ENCODE measurements around the gene NEXN. TPM values are rescaled to one million over a fixed set of nuclear protein-coding genes. Genes with fewer than 3 reads are reported as not detected.

NEXN gene
- total and polyA plus RNA-seq, 2 experiments from 2014 or later, result 2.6 to 11.8 TPM

DNA sequence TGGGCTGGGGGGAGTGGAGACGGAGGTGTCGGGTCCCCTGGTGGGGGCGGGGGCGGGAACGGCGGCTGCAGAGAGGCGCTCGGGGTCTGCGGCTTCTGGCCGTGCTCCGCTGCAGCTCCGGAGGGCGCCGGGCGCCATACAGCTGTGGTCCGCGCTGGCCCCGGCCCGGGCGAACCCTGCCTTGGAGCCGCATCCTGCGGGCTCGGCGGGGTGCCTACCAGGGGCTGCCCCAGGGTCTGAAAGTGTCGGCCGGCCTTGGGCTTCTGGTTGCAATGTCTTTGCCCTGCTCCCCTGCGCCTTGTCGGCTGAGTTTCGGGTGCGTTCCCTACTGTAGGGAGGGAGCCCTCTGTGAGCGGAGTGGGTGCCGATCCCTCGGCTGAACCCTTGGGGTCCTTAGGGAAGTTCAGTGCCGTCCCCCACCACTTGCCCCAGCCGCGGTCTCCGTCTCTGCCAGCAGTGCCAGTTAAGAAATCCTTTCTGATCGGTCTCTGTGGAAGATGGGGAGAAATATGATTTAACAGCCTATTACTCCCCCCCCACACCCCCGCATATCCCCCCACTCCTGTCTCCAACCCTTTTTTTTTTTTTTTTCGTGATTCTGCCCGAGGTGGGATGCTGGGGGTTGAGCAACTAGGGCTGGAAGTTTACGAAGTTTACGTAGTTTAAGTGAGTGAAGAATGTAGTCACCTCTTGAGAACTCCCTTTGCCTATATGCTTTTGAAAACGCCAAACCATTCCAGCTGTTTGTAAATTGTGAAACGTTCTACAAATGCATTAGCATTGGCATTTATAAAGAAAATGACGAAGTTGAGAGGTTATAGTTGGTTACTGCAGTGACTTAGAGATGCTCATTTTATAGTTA lies 588 bp downstream of the NEXN start:
- peak; percentile 77 for DNase-seq (ENCODE audit: low spot score)
- peaks cover 16% of the 10 kb centered on the region for H3K4me1 ChIP-seq (ENCODE audit: insufficient read depth)
- no peaks in the 10 kb centered on the region for H3K9me2 ChIP-seq (ENCODE audit: insufficient read depth)
- peak overlapping the region; percentile 89 for H2AFZ ChIP-seq
- Mint-ChIP-seq H3K36me3 (ENCODE audit: low read depth) (no peaks in the 10 kb centered on the region), H3K27me3 (ENCODE audit: insufficient read depth, low read depth, poor library complexity) (peaks cover 8% of the 10 kb centered on the region), H3K9me3 (no peaks in the 10 kb centered on the region; the same call in 2 of the 3 replicates), H3K4me3 (peak overlapping the region; percentile 84), H3K27ac (peak overlapping the region; percentile 74; the same call in 1 of the 2 replicates), H3K4me1 (peaks cover 9% of the 10 kb centered on the region; the same call in 2 of the 3 replicates)
- H3K4me3 ChIP-seq, result peak overlapping the region; percentile 85
- TF ChIP-seq POLR2AphosphoS5 (IDR thresholded peaks at IDR 0.05; ENCODE audit: low read depth), result 0 out of 2 replicates have a peak, but pooled peaks have one; percentile 17
- TF ChIP-seq NANOG (IDR thresholded peaks at IDR 0.05; ENCODE audit: borderline replicate concordance), result no peak
- H3K27me3 ChIP-seq (ENCODE audit: insufficient read depth), result no peaks in the 10 kb centered on the region
- H3K4me2 ChIP-seq, result peak overlapping the region; percentile 74
- H3K36me3 ChIP-seq (ENCODE audit: insufficient read depth), result no peaks in the 10 kb centered on the region
- peak overlapping the region; percentile 62 for H3K27ac ChIP-seq (ENCODE audit: low read depth)
- peak; percentile 89 for ATAC-seq
- no peaks in the 10 kb centered on the region for H3K79me2 ChIP-seq (replicated peaks; ENCODE audit: insufficient read depth)
- H3F3A ChIP-seq (replicated peaks; ENCODE audit: low read depth), result no peaks in the 10 kb centered on the region
- H4K20me1 ChIP-seq (replicated peaks; ENCODE audit: insufficient read depth), result no peaks in the 10 kb centered on the region

DNA sequence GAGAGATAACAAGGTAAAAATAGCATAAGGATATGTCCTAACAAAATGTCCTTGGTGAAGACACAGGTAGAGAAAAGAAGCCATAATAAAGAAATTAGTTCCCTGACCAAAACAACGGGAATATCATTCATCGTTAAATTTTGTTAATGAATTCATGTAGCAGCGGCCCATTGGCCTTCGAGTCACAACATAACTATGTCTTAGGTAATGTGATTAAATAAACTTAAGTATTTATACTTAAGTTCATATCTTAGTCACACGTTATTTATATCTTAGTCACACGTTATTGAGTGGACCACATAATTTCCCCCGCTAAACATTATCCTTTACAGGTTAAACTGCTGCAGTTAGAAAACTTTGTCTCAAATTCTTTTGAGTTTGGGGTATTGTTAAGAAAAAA lies 1.2 kb downstream of the NEXN start:
- peak overlapping the region; percentile 74 for H3K4me2 ChIP-seq
- H3K27ac Mint-ChIP-seq, result no peak overlapping the region
- no peaks in the 10 kb centered on the region for H4K20me1 ChIP-seq (replicated peaks; ENCODE audit: insufficient read depth)
- H3F3A ChIP-seq (replicated peaks; ENCODE audit: low read depth), result no peaks in the 10 kb centered on the region
- H3K27me3 Mint-ChIP-seq (ENCODE audit: insufficient read depth, low read depth, poor library complexity), result peaks cover 9% of the 10 kb centered on the region
- no peaks in the 10 kb centered on the region for H3K36me3 ChIP-seq (ENCODE audit: insufficient read depth)
- no peaks in the 10 kb centered on the region for H3K27me3 ChIP-seq (ENCODE audit: insufficient read depth)
- no peak overlapping the region for H3K27ac ChIP-seq (ENCODE audit: low read depth)
- H3K4me3 ChIP-seq, result peak overlapping the region; percentile 85
- no peaks in the 10 kb centered on the region for H3K9me2 ChIP-seq (ENCODE audit: insufficient read depth)
- no peaks in the 10 kb centered on the region for H3K36me3 Mint-ChIP-seq (ENCODE audit: low read depth)
- H3K4me1 ChIP-seq (ENCODE audit: insufficient read depth), result peaks cover 16% of the 10 kb centered on the region
- H2AFZ ChIP-seq, result no peak overlapping the region
- no peaks in the 10 kb centered on the region; the same call in 2 of the 3 replicates for H3K9me3 Mint-ChIP-seq
- ATAC-seq (no peak), DNase-seq (ENCODE audit: low spot score) (peak; percentile 3)
- H3K4me1 Mint-ChIP-seq, result peaks cover 9% of the 10 kb centered on the region; the same call in 2 of the 3 replicates
- peak overlapping the region; percentile 84 for H3K4me3 Mint-ChIP-seq
- no peaks in the 10 kb centered on the region for H3K79me2 ChIP-seq (replicated peaks; ENCODE audit: insufficient read depth)
- no peak for TF ChIP-seq EZH2phosphoT487 (IDR thresholded peaks at IDR 0.05; ENCODE audit: unreplicated experiment)
- TF ChIP-seq, protein P1, sequence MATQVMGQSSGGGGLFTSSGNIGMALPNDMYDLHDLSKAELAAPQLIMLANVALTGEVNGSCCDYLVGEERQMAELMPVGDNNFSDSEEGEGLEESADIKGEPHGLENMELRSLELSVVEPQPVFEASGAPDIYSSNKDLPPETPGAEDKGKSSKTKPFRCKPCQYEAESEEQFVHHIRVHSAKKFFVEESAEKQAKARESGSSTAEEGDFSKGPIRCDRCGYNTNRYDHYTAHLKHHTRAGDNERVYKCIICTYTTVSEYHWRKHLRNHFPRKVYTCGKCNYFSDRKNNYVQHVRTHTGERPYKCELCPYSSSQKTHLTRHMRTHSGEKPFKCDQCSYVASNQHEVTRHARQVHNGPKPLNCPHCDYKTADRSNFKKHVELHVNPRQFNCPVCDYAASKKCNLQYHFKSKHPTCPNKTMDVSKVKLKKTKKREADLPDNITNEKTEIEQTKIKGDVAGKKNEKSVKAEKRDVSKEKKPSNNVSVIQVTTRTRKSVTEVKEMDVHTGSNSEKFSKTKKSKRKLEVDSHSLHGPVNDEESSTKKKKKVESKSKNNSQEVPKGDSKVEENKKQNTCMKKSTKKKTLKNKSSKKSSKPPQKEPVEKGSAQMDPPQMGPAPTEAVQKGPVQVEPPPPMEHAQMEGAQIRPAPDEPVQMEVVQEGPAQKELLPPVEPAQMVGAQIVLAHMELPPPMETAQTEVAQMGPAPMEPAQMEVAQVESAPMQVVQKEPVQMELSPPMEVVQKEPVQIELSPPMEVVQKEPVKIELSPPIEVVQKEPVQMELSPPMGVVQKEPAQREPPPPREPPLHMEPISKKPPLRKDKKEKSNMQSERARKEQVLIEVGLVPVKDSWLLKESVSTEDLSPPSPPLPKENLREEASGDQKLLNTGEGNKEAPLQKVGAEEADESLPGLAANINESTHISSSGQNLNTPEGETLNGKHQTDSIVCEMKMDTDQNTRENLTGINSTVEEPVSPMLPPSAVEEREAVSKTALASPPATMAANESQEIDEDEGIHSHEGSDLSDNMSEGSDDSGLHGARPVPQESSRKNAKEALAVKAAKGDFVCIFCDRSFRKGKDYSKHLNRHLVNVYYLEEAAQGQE (IDR thresholded peaks at IDR 0.05; ENCODE audit: unreplicated experiment), result no peak
- TF ChIP-seq, protein P2, sequence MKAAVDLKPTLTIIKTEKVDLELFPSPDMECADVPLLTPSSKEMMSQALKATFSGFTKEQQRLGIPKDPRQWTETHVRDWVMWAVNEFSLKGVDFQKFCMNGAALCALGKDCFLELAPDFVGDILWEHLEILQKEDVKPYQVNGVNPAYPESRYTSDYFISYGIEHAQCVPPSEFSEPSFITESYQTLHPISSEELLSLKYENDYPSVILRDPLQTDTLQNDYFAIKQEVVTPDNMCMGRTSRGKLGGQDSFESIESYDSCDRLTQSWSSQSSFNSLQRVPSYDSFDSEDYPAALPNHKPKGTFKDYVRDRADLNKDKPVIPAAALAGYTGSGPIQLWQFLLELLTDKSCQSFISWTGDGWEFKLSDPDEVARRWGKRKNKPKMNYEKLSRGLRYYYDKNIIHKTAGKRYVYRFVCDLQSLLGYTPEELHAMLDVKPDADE (IDR thresholded peaks at IDR 0.05), result no peak
- no peak for TF ChIP-seq ZNF331 (CRISPR knock-in tag; IDR thresholded peaks at IDR 0.05; ENCODE audit: low read depth)
- TF ChIP-seq ZNF114 (CRISPR knock-in tag; IDR thresholded peaks at IDR 0.05), result no peak
- TF ChIP-seq NANOG (IDR thresholded peaks at IDR 0.05; ENCODE audit: borderline replicate concordance), result no peak
- no peak for TF ChIP-seq STAT1 (IDR thresholded peaks at IDR 0.05; ENCODE audit: unreplicated experiment)
- TF ChIP-seq, protein P3, sequence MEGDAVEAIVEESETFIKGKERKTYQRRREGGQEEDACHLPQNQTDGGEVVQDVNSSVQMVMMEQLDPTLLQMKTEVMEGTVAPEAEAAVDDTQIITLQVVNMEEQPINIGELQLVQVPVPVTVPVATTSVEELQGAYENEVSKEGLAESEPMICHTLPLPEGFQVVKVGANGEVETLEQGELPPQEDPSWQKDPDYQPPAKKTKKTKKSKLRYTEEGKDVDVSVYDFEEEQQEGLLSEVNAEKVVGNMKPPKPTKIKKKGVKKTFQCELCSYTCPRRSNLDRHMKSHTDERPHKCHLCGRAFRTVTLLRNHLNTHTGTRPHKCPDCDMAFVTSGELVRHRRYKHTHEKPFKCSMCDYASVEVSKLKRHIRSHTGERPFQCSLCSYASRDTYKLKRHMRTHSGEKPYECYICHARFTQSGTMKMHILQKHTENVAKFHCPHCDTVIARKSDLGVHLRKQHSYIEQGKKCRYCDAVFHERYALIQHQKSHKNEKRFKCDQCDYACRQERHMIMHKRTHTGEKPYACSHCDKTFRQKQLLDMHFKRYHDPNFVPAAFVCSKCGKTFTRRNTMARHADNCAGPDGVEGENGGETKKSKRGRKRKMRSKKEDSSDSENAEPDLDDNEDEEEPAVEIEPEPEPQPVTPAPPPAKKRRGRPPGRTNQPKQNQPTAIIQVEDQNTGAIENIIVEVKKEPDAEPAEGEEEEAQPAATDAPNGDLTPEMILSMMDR (conservative IDR thresholded peaks at IDR 0.05; ENCODE audit: low read depth in 2 of 2), result no peak
- no peak for TF ChIP-seq EZH2 (IDR thresholded peaks at IDR 0.05; ENCODE audit: low read depth, unreplicated experiment)

Data from GM23338 (cell line).